IMR-90 (cell line): ENCODE measurements around the gene ROR2. TPM values are rescaled to one million over a fixed set of nuclear protein-coding genes. Genes with fewer than 3 reads are reported as not detected.

Experiments
- ATAC-seq: fragments of 200-7000 bp; cut with Tn5 transposase; 2 replicates; pipeline ENCODE4 v1.9.1; 2020; ENCODE audit warnings: low read depth, mild to moderate bottlenecking, moderate library complexity
- BruUV-seq: library from RNA; stranded (reverse); fragments of 400-500 nt; replicated peaks from 2 replicates; lab custom pipeline; 2021; lab: Mats Ljungman, UMichigan
- CTCF ChIA-PET: fragments of 300-600 bp; formaldehyde crosslinking; extraction: SDS; loops from one replicate; lab custom pipeline; 2021; ENCODE audit warnings: antibody characterized with exemption; lab: Yijun Ruan, JAX
- POLR2A ChIA-PET: fragments of 300-600 bp; sonication (Branson Sonifier 250); formaldehyde crosslinking; loops from one replicate; lab custom pipeline; 2022; ENCODE audit warnings: antibody characterized with exemption; ENCODE audit not compliant: unreplicated experiment; lab: Charles Lee
- DNase-seq: peaks from one replicate; pipeline ENCODE4 v3.0.0; 2013
- H2AFZ ChIP-seq: replicated peaks from 2 replicates; pipeline ENCODE3; 2013; ENCODE audit warnings: low read length, mild to moderate bottlenecking; ENCODE audit not compliant: poor library complexity
- H2AK5ac ChIP-seq: 2 replicates; pipeline ENCODE4 v1.6.1; 2013; ENCODE audit warnings: low read depth, low read length, inconsistent platforms
- H2AK9ac ChIP-seq: replicated peaks from 2 replicates; pipeline ENCODE3; 2013; ENCODE audit warnings: mild to moderate bottlenecking, low read depth, low read length, moderate library complexity; ENCODE audit not compliant: poor library complexity
- H2BK120ac ChIP-seq: 2 replicates; pipeline ENCODE4 v1.6.1; 2013; ENCODE audit warnings: low read depth, low read length, inconsistent platforms
- H2BK15ac ChIP-seq: 3 replicates; pipeline ENCODE4 v1.6.1; 2013; ENCODE audit warnings: low read depth, low read length, inconsistent platforms
- H2BK20ac ChIP-seq: 2 replicates; pipeline ENCODE4 v1.6.1; 2013; ENCODE audit warnings: low read depth, mild to moderate bottlenecking, inconsistent platforms, low read length, moderate library complexity
- H2BK5ac ChIP-seq: 2 replicates; pipeline ENCODE4 v1.6.1; 2013; ENCODE audit warnings: mild to moderate bottlenecking, low read depth, low read length, inconsistent platforms; ENCODE audit not compliant: poor library complexity, severe bottlenecking
- H3K14ac ChIP-seq: replicated peaks from 2 replicates; pipeline ENCODE4 v1.6.1; 2013; ENCODE audit warnings: low read depth, low read length, inconsistent platforms
- H3K18ac ChIP-seq: 2 replicates; pipeline ENCODE4 v1.6.1; 2013; ENCODE audit warnings: low read depth, low read length, control low read depth
- H3K23ac ChIP-seq: 2 replicates; pipeline ENCODE4 v1.6.1; 2013; ENCODE audit warnings: low read depth, low read length, inconsistent platforms
- H3K27ac ChIP-seq: 2 replicates; pipeline ENCODE4 v1.5.1; 2013; ENCODE audit warnings: mild to moderate bottlenecking, control low read depth, low read length; ENCODE audit not compliant: insufficient read depth
- H3K27me3 ChIP-seq: 2 replicates; pipeline ENCODE4 v1.6.1; 2013; ENCODE audit warnings: low read length; ENCODE audit not compliant: control insufficient read depth, insufficient read depth
- H3K36me3 ChIP-seq: 2 replicates; pipeline ENCODE4 v1.6.1; 2013; ENCODE audit warnings: low read length, mixed read lengths; ENCODE audit not compliant: control insufficient read depth, insufficient read depth
- H3K4ac ChIP-seq: 2 replicates; pipeline ENCODE4 v1.6.1; 2013; ENCODE audit warnings: low read depth, low read length, inconsistent platforms
- H3K4me1 ChIP-seq: 2 replicates; pipeline ENCODE4 v1.6.1; 2013; ENCODE audit warnings: low read length, mixed read lengths; ENCODE audit not compliant: control insufficient read depth, insufficient read depth
- H3K4me2 ChIP-seq: 2 replicates; pipeline ENCODE4 v1.6.1; 2013; ENCODE audit warnings: low read depth, mild to moderate bottlenecking, control low read depth, low read length, moderate library complexity
- H3K4me3 ChIP-seq: 2 replicates; pipeline ENCODE4 v1.5.1; 2013; ENCODE audit warnings: low read depth, mild to moderate bottlenecking, control low read depth, low read length, moderate library complexity; ENCODE audit not compliant: insufficient read depth
- H3K56ac ChIP-seq: 2 replicates; pipeline ENCODE4 v1.6.1; 2013; ENCODE audit warnings: low read length, inconsistent platforms; ENCODE audit not compliant: insufficient read depth; ENCODE audit errors: extremely low read depth
- H3K79me1 ChIP-seq, 2 experiments: 2 replicates each; pipeline ENCODE4 v1.6.1; 2013; ENCODE audit warnings: low read length in 2 of 2, inconsistent platforms in 1 of 2, low read depth in 1 of 2
- H3K9ac ChIP-seq: 2 replicates; pipeline ENCODE4 v1.6.1; 2013; ENCODE audit warnings: low read depth, low read length, control low read depth
- H3K9me1 ChIP-seq: 2 replicates; pipeline ENCODE4 v1.6.1; 2013; ENCODE audit warnings: low read length, inconsistent platforms; ENCODE audit not compliant: insufficient read depth
- H3K9me3 ChIP-seq: 2 replicates; pipeline ENCODE4 v1.6.1; 2013; ENCODE audit warnings: low read length; ENCODE audit not compliant: control insufficient read depth, insufficient read depth
- H4K20me1 ChIP-seq: 2 replicates; pipeline ENCODE4 v1.6.1; 2013; ENCODE audit warnings: low read length, inconsistent platforms; ENCODE audit not compliant: insufficient read depth
- H4K5ac ChIP-seq: 2 replicates; pipeline ENCODE4 v1.6.1; 2013; ENCODE audit warnings: mild to moderate bottlenecking, low read depth, low read length, control low read depth
- H4K8ac ChIP-seq, 2 experiments: 2 replicates each; pipeline ENCODE4 v1.6.1; 2013; ENCODE audit warnings: low read depth in 2 of 2, low read length in 2 of 2, control low read depth in 1 of 2, inconsistent platforms in 1 of 2
- H4K91ac ChIP-seq: 2 replicates; pipeline ENCODE4 v1.6.1; 2013; ENCODE audit warnings: low read depth, low read length, inconsistent platforms; ENCODE audit not compliant: insufficient read depth
- BHLHE40 ChIP-seq: fragments of 150-350 bp; IDR thresholded peaks from 2 replicates; pipeline ENCODE4 v1.6.1; 2016; ENCODE audit warnings: mild to moderate bottlenecking, low read depth, low read length
- CHD1 ChIP-seq: IDR thresholded peaks from 2 replicates; pipeline ENCODE4 v1.6.1; 2012; ENCODE audit warnings: low read depth, low read length, improper control_type of control experiment
- ELK1 ChIP-seq: fragments of 150-350 bp; IDR thresholded peaks from 2 replicates; pipeline ENCODE4 v1.6.1; 2016; ENCODE audit warnings: low read depth, mild to moderate bottlenecking, low read length, moderate library complexity, borderline replicate concordance
- MAZ ChIP-seq: IDR thresholded peaks from 2 replicates; pipeline ENCODE4 v1.6.1; 2012; ENCODE audit warnings: low read depth, mild to moderate bottlenecking, low read length, improper control_type of control experiment, moderate library complexity, borderline replicate concordance
- MXI1 ChIP-seq: IDR thresholded peaks from 2 replicates; pipeline ENCODE4 v1.6.1; 2012; ENCODE audit warnings: low read depth, mild to moderate bottlenecking, low read length, moderate library complexity, borderline replicate concordance
- NFE2L2 ChIP-seq: fragments of 150-350 bp; IDR thresholded peaks from 2 replicates; pipeline ENCODE4 v1.6.1; 2016; ENCODE audit warnings: low read depth, mild to moderate bottlenecking, low read length
- POLR2A ChIP-seq: IDR thresholded peaks from 2 replicates; pipeline ENCODE4 v1.6.1; 2012; ENCODE audit warnings: mild to moderate bottlenecking, low read depth, low read length
- RAD21 ChIP-seq: IDR thresholded peaks from 2 replicates; pipeline ENCODE4 v1.6.1; 2012; ENCODE audit warnings: low read length, improper control_type of control experiment
- RFX5 ChIP-seq: IDR thresholded peaks from 2 replicates; pipeline ENCODE4 v1.8.0; 2012; ENCODE audit warnings: low read depth, mild to moderate bottlenecking, low read length, moderate library complexity
- SMC3 ChIP-seq: fragments of 150-350 bp; IDR thresholded peaks from 2 replicates; pipeline ENCODE4 v1.6.1; 2016; ENCODE audit warnings: low read depth, mild to moderate bottlenecking, antibody characterized with exemption, low read length, moderate library complexity
- WGBS, 2 experiments: methylation state at CpG; one replicate each; pipeline versions ENCODE4 v1.1.5 to v1.1.7; 2013; ENCODE audit warnings: missing lambda C conversion rate in 2 of 2; ENCODE audit not compliant: insufficient read length in 1 of 2; ENCODE audit errors: extremely low coverage in 2 of 2; 5-methylcytosine and 5-hydroxymethylcytosine counted together
- dilution Hi-C: fragments of 300-500 bp; cut with HindIII; formaldehyde crosslinking; loops from one replicate; pipeline ENCODE4 v1.14.3; 2018; ENCODE audit warnings: low sequenced_read_pairs; ENCODE audit not compliant: unreplicated experiment
- in situ Hi-C: fragments of 300-500 bp; cut with MboI; formaldehyde crosslinking; loops from 3 replicates; pipeline ENCODE4 v1.14.3; 2019; ENCODE audit warnings: low sequenced_read_pairs, inconsistent platforms, mixed read lengths
- intact Hi-C: fragments of 100-400 bp; cut with micrococcal nuclease; formaldehyde crosslinking; loops from 2 replicates; pipeline ENCODE4 v1.10.0; 2022
- polyA plus RNA-seq, 3 experiments: library from polyadenylated mRNA; depleted of rRNA; stranded (reverse); fragments of >200 nt; gene quantifications; 2 replicates each; pipeline ENCODE4 v1.2.3, GENCODE V29; 2012; ENCODE audit warnings: low replicate concordance in 1 of 3
- total RNA-seq: library from RNA; depleted of rRNA; stranded (reverse); fragments of >200 nt; gene quantifications from 2 replicates; pipeline ENCODE4 v1.2.3, GENCODE V29; 2012

Gene ROR2
- total and polyA plus RNA-seq, 2 of the 4 experiments (the other 2 are of a cell fraction): 2.3 to 4.8 TPM

- ATAC-seq (no peak), DNase-seq (no peak)
- Histone ChIP-seq H3K4me2 (no peak overlapping the region; the same call in 1 of the 2 replicates), H3K27ac (peak overlapping the region; percentile 41; the same call in 1 of the 2 replicates), H2BK5ac (no peak overlapping the region), H4K91ac (no peak overlapping the region), H4K8ac (no peak overlapping the region), H3K9me3 (no peaks in the 10 kb centered on the region), H3K9ac (no peak overlapping the region), H2BK20ac (no peak overlapping the region), H3K79me1 (peaks cover 5 to 22% of the 10 kb centered on the region in 2 experiments; a peak in 2 of 4 replicates), H3K9me1 (peaks cover 2% of the 10 kb centered on the region; the same call in 1 of the 2 replicates), H4K5ac (no peak overlapping the region; the same call in 1 of the 2 replicates), H3K23ac (no peak overlapping the region), H4K20me1 (peaks cover 14% of the 10 kb centered on the region; the same call in 1 of the 2 replicates), H3K36me3 (no peaks in the 10 kb centered on the region), H3K18ac (no peak overlapping the region; the same call in 1 of the 2 replicates), H2BK15ac (0 out of 3 replicates have a peak overlapping the region, but pooled peaks have one; percentile 0), H2AK5ac (no peak overlapping the region), H3K56ac (no peak overlapping the region), H3K27me3 (no peaks in the 10 kb centered on the region; the same call in 1 of the 2 replicates), H3K4ac (no peak overlapping the region), H3K14ac (no peak overlapping the region), H2BK120ac (no peak overlapping the region), H2AK9ac (no peak overlapping the region), H2AFZ (no peak overlapping the region), H3K4me3 (no peak overlapping the region), H3K4me1 (peaks cover 9% of the 10 kb centered on the region; the same call in 1 of the 2 replicates)
- WGBS, 2 experiments: no CpG with 5 or more reads among the region's 6 CpGs
- intact Hi-C loops: loop anchor here (5.0 kb wide), 3 partner anchors 47 to 187 kb away; no protein-coding TSS in a partner anchor
- in situ Hi-C loops: no loop called here
- POLR2A ChIA-PET: no interaction called here
- no peak for TF ChIP-seq CHD1
- TF ChIP-seq MAZ: no peak
- no peak for TF ChIP-seq POLR2A
- TF ChIP-seq RFX5: no peak
- TF ChIP-seq ELK1: no peak
- TF ChIP-seq SMC3: no peak
- TF ChIP-seq BHLHE40: no peak
- no peak for TF ChIP-seq MXI1
- TF ChIP-seq NFE2L2: no peak
- no peak for TF ChIP-seq RAD21
- dilution Hi-C loops: no loop called here
- no TSS peak for BruUV-seq
- CTCF ChIA-PET: interaction anchor here (1.0 kb wide), 1 partner anchor 186 kb away, joined by 5 read pairs; no protein-coding TSS in a partner anchor
Measured at GRCh38 chr9:91944711-91945110, 5.3 kb downstream of the ROR2 start.
